ENCODE measurements around the gene YY1.

Gene YY1

DNA sequence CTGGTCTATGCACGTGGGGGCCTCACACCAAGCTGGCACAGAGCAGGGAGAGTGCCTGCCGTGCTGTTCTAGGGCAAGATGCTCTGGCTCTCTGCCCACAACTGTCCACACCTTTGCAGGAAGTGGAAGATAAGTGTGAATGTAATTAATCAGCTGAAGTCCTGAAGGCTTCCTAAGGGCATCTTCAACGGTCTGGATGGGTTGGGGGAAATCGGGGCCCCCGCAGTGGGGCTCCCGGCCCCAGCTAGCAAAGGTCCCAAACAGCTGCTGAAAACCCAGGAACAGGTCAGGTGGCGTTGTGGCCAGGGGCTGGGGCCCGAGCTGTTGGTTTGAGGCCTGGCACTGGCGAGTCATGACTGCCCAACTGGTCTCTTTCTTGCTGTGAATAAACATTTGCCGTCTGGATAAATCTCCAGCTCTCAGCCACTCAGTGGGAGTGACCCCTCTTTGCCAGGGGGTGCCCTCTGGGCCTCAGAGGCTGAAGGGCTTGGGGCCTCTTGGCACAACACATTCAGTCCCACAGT is 74.0 kb downstream of the YY1 start:
- DNase-seq (ENCODE audit: low read depth in 2 of 3, low spot score in 1 of 3): no peak

DNA sequence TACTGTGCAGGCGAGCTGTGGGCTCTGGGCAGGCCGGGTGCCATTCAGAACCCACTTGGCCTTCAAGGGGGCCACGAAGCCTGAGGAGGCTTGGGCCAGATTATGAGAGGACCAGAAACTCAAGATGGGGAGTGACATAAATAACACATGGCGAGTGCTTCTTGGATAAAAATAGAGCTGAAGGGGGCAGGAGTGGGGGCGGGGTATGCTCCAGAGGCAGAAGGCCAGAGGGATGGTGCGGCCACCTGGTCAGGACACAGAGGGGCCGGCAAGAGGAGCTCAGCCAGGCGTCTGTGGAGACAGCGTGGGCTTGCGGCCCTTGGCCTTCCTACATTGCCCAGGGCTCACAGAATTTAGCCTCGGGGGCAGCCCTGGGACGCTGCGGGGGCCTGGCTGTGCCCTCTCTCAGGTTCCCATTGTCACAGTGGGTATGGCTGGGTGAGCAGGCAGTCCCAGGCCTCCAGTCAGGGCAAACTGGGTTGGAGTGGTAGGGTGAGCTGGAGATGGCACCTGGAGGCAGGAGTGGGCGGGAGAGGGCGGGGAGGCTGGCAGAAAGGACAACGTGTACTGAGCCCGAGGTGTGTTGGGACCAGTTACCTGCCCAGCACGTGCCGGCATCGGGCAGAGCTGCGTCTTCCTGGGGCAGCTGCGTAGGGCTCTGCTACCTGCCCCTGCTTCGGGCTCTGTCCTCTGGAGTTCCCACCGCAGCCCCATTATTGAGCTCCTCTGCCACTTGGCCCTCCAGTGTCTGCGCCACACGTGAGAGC is 74.7 kb downstream of the YY1 start:
- no peak for DNase-seq (ENCODE audit: low read depth in 2 of 3, low spot score in 1 of 3)

DNA sequence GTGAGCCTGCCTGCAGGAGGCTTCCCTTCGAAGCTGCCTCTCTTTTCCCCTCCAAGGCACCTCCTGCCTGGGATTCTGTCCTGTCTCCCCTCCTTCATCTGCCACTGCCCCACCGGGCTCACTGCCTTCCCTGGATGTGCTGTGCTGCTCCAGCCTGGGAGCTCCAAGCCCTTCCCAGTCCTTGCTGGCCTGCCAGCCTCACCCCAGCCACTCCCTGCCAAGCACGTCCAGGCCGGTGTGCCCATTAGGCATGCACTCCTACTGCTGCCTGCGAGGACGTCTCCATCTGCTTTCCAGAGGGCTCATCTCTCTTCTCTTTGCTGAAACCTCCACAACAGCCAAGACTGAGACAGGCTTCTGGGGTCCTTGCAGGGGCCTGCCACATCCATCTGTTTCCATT is 75.8 kb downstream of the YY1 start:
- no peak for DNase-seq (ENCODE audit: low read depth in 2 of 3, low spot score in 1 of 3)

DNA sequence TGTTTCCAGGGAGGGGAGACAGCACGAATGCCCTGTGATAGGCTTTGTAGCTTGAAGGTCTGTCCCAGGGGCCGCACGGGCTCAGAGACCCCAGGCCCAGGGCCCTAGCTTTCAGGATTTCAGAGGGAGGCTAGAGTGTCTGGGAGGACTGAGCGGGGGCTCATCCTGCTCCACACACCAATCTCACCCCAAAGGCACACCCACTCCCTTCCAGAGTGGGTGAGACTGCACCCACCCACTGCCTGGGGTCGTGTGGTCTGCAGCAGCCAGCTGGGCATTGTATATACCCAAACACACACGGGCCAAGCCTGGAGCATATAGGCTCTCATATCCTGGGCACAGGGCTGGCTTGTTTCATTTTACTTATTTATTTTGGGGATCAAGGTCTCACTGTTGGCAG is 78.4 kb downstream of the YY1 start:
- no peak for DNase-seq (ENCODE audit: low read depth in 2 of 3, low spot score in 1 of 3)

DNA sequence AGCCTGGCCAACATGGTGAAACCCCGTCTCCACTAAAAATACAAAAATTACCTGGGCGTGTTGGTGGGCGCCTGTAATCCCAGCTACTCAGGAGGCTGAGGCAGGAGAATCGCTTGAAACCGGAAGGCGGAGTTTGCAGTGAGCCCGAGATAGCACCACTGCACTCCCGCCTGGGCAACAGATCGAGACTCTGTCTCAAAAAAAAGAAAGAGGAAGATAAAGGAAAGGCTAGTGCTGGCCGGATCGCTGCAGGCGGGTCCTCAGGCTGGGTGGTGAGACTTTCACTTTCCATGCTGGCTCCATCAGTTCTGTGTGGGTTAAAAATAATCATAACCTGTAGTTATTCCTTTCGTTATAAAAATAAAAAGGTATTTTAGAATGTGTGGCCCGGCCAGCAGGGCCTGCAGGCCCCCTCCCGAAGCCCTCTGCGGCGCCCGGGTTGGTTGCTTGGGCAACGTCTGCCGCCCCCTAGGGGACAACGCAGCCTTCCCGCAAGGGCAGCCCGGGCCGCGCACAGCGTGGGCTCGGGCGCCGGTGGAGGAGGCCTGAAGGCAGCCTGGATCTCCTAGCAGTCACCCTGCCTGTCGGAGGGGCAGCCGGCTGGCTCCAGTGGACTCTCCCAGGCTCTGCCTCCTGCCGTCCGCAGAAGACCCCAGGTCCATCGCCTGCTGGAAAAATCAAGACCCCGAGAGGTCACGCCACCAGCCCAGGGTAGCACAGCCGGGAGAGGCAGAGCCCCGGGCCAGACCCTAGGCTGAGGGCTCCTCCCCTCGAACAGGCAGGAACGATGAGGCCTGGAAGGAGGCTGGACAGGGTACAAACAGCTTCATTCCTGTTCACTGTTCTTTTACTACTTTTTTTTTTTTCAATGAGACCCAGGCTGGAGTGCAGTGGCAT is 79.2 kb downstream of the YY1 start:
- DNase-seq (ENCODE audit: low read depth in 2 of 3, low spot score in 1 of 3): peak; percentile 51 to 65 (median 60)

DNA sequence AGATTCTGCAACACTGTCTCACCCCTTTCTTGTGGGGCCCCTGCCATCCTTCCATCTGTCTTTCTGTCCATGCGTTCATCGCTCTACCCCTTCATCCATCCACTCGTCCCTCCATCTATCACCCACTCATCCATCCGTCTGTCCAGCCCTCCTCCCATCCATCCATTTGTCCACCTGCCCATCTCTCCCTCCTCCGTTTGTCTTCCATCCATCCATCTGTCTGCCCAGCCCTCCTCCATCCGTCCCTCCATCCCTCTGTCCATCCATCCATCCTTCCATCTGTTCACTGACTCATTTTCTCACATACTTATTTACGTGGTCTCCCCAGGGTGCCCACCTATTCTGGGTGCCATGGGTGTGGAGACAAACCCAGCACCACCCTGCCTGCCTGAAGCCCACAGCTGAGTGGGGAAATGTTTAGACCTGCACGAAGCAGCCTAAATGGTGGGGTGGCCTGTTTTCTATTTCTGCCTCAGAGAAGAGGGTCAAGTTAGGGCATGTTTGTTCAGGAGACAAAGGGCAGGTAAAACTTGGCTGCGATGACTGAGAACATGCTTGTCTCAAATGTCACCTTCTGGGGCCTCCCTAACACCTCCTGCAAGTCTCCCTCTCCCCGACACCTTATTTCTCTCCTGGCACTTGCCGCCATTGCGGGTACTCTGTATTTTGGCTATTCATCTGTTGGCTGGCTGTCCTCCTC is 81.4 kb downstream of the YY1 start:
- no peak for DNase-seq (ENCODE audit: low read depth in 2 of 3, low spot score in 1 of 3)

DNA sequence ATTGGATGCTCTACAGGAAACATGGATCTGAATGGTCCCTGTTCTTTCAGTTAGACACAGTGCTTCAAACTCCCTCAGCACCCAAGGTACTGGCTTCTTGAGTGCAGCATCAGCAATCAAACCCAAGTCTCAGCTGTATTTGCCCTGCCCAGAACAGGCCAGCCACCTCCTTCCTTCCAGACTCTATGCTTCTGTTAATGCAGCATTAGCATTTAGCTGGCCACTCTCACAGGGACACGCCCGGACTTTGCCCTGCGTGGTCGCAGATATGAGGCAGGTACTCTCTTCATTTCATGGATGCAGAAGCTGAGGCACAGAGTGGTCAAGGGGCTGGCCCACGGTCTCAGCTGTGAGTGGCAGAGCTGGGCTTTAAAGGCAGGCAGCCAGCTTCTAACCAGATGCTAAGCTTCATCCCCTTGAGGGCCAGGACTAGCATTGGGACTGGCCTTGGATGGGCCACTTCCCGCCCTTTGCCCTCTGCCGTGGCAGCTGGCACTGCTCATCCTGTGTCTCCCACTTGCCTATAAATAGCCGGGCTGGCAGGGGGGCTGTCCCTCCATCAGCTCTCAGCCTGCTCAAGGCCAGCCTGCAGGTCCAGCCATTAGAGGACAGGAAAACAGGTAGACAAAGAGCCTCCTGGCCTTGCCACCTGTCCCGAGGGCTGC is 82.7 kb downstream of the YY1 start:
- no peak for DNase-seq (ENCODE audit: low read depth in 2 of 3, low spot score in 1 of 3)

DNA sequence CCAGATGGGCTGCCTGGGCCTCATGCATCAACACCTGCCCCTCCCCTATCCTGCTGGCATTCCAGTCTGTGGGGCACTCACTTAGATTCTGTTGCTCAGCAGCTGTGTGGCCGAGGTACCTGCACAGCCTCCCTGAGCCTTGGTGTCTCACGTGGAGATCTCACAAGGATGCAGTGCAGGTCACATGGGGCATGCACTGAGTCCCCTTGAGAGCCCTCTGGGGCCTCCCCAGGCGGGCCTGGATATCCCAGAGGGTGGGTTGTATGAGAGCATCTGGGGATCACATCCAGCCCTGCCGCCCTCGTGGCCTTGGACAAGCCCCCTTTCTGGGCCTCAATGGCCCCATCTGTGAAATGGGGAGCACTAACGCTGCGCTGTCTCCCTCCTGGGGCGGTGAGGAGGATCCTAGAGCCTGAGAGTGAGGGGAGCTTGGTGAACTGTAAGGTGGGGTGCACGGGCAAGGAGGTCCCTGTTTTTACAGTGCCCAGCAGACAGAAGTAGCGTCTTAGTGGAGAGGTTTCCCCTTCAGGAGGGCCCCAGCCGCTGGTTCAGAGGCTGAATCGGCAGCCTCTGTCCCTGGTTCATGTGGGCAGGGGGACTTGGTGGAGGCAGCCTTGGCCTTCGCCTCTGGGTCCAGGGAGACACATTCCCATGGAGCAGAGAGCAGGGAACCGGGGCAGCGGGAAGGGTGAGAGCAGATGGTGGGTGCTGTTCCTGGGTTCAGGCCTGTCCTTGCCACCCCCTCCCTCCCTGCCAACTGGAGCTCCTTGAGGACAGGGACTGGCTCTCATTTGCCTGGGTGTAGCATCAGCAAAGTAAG is 83.4 kb downstream of the YY1 start:
- no peak for DNase-seq (ENCODE audit: low read depth in 2 of 3, low spot score in 1 of 3)

DNA sequence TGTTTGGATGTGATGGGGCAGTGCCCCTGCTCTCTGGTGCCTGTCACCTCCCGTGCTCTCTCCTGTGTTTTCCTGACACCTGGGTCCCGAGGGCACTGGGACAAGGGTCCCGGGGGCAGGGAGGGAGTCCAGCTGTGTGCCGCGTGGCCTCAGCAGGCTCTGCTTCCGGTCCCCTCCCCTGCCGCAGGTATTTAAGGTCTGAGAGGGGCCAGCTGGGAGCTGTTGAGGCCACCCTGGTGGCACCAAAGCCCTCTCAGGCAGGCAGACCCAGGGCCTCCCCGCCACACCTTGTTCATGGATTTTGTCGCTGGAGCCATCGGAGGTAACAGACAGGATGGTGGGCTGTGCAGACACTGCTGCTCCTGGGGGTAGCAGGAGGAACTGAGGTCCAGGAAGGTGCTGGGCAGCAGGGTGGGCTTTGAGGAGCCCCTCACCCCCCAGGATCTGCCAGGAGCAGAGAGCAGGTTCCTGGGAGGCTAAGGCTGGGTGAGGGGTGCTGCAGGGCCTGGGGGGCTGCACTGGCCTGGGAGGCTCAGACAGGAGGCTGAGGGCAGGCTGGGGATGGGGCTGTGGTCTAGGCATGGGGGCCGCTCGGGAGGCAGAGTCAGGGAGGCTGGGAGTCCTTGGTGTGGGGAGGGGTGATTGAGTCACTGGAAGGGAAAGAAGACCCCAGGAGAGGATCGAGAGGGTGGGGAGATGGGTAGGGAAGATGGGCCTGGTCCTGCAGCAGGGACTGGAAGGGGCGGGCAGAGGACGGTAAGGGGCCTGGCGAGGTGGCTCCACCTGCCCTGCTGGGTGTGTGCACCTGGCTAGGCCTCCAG is 84.4 kb downstream of the YY1 start, which contains the start of gene SLC25A47:
Gene SLC25A47, plus strand, starts transcription at position 219 of the 821 bp plus-strand sequence. Its CDS starts 76 bp downstream, at position 295.
- DNase-seq (ENCODE audit: low read depth in 2 of 3, low spot score in 1 of 3): no peak

DNA sequence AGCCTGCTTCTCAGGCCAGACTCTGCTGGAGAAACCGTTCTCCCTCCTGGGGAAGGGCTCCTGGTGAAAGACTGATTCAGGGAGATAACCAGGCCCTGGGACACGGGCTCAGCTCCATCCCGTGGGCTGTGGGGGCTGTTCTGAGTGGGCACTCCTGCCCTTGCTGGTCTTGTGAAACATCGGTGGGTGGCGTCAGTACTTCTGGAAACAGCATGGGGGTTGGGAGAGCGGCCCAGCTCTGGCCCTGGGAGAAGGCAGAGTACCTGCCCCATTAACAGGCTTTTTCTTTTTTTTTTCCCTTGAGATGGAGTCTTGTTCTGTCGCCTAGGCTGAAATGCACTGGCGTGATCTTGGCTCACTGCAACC is 85.0 kb downstream of the YY1 start:
- DNase-seq (ENCODE audit: low read depth in 2 of 3, low spot score in 1 of 3): no peak

DNA sequence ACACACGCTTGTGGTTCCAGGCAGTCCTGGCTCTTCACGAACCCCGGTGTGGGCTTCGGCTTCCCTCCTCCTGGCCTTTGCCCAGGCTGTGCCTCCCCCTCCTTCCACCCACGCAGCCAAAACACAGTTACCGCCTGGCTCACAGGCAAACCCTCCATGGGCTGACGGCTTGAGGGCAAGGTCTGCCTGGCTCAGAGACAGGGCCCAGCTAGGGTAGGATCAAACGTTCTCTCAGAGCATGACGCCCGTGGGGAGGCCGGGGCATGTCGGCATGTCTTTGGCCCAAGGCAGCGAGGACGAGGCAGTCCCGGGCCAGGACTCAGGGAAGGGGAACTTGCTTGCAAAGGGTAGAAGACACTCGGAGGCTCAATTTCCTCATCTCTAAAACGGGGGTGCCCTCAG is 86.3 kb downstream of the YY1 start:
- no peak for DNase-seq (ENCODE audit: low read depth in 2 of 3, low spot score in 1 of 3)

DNA sequence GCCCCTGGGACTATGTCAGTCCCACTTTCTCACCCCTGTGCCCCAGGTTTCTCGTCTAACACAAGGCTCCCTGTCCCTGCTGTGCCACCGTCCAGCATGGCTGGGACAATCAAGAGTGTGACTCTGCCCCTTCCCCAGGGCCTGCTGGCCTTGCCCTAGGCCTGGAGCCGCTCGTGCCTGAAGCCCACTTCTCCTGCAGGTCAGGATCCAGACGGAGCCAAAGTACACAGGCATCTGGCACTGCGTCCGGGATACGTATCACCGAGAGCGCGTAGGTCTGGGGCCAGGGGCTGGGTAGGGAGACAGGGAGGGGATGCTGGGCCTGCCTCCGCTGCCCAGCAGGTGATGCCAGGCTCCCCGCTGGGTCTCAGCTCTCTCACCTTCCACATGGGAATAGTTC is 87.0 kb downstream of the YY1 start:
- no peak for DNase-seq (ENCODE audit: low read depth in 2 of 3, low spot score in 1 of 3)

DNA sequence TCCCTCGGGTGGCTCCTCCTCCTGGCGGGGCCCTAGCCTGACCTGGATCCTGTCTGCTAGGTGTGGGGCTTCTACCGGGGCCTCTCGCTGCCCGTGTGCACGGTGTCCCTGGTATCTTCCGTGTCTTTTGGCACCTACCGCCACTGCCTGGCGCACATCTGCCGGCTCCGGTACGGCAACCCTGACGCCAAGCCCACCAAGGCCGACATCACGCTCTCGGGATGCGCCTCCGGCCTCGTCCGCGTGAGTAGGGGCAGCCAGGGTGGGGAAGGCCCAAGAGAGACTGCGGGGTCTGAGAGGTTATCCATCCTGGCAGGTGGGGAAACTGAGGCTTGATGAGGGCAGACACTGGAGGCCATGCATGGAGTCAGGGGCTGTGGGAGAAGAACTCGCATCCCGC is 88.2 kb downstream of the YY1 start:
- no peak for DNase-seq (ENCODE audit: low read depth in 2 of 3, low spot score in 1 of 3)

DNA sequence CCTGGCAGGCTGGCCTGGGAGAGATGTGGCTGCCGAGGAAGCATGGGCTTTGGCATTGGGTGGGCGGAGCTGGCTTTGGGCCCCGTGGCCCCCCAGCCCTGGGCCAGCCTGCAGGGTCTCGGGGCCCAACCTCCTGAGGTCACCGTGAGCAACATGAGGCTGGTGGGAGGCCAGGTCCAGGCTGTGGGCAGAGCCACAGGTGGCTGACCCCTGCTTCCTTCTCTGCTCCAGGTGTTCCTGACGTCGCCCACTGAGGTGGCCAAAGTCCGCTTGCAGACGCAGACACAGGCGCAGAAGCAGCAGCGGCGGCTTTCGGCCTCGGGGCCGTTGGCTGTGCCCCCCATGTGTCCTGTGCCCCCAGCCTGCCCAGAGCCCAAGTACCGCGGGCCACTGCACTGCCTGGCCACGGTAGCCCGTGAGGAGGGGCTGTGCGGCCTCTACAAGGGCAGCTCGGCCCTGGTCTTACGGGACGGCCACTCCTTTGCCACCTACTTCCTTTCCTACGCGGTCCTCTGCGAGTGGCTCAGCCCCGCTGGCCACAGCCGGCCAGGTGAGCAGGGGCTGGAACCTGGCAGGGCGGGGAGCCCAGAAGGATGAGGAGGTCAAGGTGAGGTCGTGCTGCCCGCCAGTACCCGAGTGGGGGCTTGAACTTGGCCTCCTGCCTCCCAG is 89.7 kb downstream of the YY1 start:
- no peak for DNase-seq (ENCODE audit: low read depth in 2 of 3, low spot score in 1 of 3)

DNA sequence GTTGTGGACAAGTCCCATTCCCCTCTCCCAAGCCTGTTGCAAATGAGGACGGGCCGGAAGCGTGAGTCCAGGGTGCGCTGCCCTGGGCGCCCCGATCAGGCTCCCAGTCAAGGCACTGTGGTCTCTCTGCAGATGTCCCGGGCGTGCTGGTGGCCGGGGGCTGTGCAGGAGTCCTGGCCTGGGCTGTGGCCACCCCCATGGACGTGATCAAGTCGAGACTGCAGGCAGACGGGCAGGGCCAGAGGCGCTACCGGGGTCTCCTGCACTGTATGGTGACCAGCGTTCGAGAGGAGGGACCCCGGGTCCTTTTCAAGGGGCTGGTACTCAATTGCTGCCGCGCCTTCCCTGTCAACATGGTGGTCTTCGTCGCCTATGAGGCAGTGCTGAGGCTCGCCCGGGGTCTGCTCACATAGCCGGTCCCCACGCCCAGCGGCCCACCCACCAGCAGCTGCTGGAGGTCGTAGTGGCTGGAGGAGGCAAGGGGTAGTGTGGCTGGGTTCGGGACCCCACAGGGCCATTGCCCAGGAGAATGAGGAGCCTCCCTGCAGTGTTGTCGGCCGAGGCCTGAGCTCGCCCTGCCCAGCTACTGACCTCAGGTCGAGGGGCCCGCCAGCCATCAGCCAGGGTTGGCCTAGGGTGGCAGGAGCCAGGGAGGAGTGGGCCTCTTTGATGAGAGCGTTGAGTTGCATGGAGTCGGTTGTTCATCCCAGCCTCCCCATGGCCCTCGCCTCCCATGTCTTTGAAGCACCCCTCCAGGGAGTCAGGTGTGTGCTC is 90.5 kb downstream of the YY1 start:
- DNase-seq (ENCODE audit: low read depth in 2 of 3, low spot score in 1 of 3): no peak

DNA sequence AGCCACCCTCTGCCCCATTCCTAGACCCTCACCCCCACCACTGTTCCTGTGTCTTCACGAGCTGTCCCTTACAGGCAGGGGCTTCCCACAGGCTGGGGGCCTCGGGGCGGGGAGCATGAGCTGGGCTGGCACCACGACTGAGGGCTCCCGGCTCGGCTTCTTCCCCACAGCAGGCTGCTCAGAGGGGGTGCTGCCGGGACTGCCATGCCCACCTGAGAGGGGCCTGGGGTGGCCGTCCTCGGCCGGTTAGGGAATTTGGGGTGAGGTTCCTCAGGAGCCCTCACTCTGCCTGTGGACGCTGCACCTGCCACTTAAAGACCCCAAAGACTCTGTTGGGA is 91.0 kb downstream of the YY1 start:
- DNase-seq (ENCODE audit: low read depth in 2 of 3, low spot score in 1 of 3): no peak

DNA sequence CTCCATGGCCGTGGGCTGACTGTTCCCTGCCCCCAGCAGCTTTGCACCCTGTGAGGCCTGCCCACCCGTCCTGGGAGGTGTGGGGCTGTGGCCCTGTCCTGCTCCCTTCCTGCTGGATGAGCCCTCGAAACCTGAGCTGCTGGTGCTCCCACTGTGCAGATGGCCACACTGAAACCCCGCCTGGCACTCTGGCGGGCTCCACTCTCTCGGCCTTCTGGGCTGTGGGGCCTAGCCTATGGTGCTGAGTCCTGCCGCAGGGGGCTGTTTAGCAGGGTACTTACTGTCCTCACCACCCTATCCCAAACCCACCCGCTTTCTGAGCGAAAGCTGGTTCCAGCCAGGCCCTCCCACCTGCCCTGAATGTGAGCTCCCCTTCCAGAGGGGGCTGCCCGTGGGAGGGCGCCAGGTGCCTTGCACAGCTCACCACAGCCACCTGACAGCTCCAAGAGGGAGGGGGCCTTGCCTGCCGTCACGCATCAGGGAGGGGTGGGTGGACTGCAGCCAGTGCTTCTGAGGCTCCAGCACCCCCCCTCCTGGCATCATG is 91.5 kb downstream of the YY1 start:
- DNase-seq (ENCODE audit: low read depth in 2 of 3, low spot score in 1 of 3): no peak

Measured in stimulated activated CD4-positive, alpha-beta T cell treated with anti-CD3 and anti-CD28 coated beads, Interleukin-12 subunit alpha, Interleukin-12 subunit beta, amount 100 ng/mL, for 48 hours (primary cell).